Peyer's patch (tissue), 4 donors: ENCODE results near the gene CD6. TPM values are rescaled to one million over a fixed set of nuclear protein-coding genes. Genes with fewer than 3 reads are reported as not detected.

ENCODE experiments used
- DNase-seq, 3 donors: peaks; one replicate each; pipeline ENCODE4 v3.0.0-alpha.2; 2017 to 2019
- H3K27ac ChIP-seq, 4 donors: fragments of 200-600 bp; sonication (generic); one replicate each; pipeline ENCODE4 v1.5.1; 2016 to 2019
- H3K27me3 ChIP-seq, 2 donors: fragments of 200-600 bp; sonication (generic); one replicate each; pipeline ENCODE4 v1.5.1; 2019
- H3K36me3 ChIP-seq, 3 donors: fragments of 200-600 bp; sonication (generic); one replicate each; pipeline ENCODE4 v1.5.1; 2016 to 2019
- H3K4me1 ChIP-seq, 4 donors: fragments of 200-600 bp; sonication (generic); one replicate each; pipeline ENCODE4 v1.5.1; 2016 to 2019
- H3K4me3 ChIP-seq, 4 donors: fragments of 200-600 bp; sonication (generic); 1 replicate in 3 of 4; 2 replicates in 1 of 4; pipeline ENCODE4 v1.5.1; 2016 to 2019; ENCODE audit warnings: mild to moderate bottlenecking in 1 of 4
- H3K9me3 ChIP-seq, 4 donors: fragments of 200-600 bp; sonication (generic); one replicate each; pipeline ENCODE4 v1.5.1; 2016 to 2019; ENCODE audit warnings: mild to moderate bottlenecking in 1 of 4
- CTCF ChIP-seq, 6 experiments: fragments of 450-650 bp in 4 of 6; fragments of 200-600 bp in 2 of 6; sonication (generic) in 1 of 6; IDR thresholded peaks; one replicate each; pipeline ENCODE4 v1.5.1; 2017 to 2019; ENCODE audit warnings: antibody characterized with exemption in 6 of 6, mild to moderate bottlenecking in 3 of 6, moderate library complexity in 1 of 6
- POLR2A ChIP-seq, 2 donors: fragments of 450-650 bp; IDR thresholded peaks; one replicate each; pipeline ENCODE4 v1.5.1; 2017; ENCODE audit warnings: antibody characterized with exemption in 2 of 2, mild to moderate bottlenecking in 2 of 2, moderate library complexity in 2 of 2
- total RNA-seq, 4 donors: library from RNA; depleted of rRNA; stranded (reverse); fragments of >200 nt; gene quantifications; one replicate each; pipeline ENCODE4 v1.1.0, GENCODE V29; 2016

The CD6 gene
- total RNA-seq, 4 donors from 2014 or later = 3.3 to 15.7 (median 4.7) TPM

DNA sequence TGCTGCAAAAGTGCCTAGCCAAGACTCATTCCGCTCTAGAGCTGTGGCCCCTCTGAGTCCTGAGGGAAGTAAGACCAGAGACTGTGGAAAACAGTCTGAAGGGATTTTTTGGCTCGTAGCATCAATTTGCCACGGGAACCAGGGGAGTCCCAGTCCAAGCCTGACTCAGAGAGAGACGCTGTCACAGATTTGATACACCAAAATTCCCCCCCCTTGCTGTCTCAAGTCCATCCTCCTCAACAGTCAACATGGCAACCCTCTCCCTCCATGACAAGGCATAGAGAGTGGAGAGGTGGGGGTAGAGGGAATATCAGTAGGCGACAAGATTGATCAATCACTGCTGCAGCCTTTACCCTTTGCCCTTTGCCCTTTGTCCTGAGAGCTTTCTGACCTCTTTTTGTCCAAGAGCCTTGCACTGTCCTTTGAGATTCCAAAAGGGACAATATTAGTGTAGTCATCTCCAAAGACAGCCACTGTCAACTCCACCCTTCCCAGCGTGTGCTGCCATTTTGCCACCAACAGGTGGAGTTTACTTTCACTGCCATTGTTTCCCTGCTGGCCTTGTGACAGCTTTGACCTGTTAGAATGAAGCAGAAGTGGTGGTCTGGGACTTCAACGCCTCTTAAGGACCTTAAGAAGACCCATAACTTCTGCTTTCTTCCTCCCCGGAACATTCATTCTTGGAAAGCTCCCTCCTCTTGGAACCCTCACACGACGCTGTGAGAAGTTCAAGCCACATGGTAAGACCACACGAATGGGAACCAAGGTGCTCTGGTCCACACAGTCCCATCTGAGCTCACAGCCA lies 26.8 kb upstream of the CD6 start:
- TF ChIP-seq CTCF (IDR thresholded peaks at IDR 0.05) (peak in 4 of 6 experiments; percentile 14 to 21 (median 20)), POLR2A (IDR thresholded peaks at IDR 0.05) (no peak)

DNA sequence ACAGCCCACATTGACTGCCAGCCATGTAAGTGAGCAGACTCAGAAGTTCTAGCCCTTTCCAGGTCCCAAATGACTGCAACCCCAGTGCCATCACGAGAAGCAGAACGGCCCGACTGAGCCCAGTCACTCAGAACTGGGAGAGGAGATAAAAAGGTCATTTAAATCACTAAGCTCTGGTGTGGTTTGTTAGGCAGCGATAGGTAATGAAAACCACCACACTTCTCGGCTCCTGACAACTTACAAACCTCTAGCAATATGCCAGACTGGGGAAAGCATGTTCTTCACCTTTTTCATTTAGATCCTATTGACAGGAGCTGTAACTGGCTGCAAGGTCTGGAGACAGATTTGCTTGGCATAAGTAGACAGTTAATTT lies 26.2 kb upstream of the CD6 start:
- no peak overlapping the region for H3K4me3 ChIP-seq
- H3K9me3 ChIP-seq = no peaks in the 10 kb centered on the region
- DNase-seq = no peak
- H3K27me3 ChIP-seq = no peaks in the 10 kb centered on the region
- H3K27ac ChIP-seq = no peak overlapping the region
- H3K36me3 ChIP-seq = peaks cover 0 to 10% (median 0%) of the 10 kb centered on the region in 3 donors
- peaks cover 0 to 4% (median 1%) of the 10 kb centered on the region in 4 donors for H3K4me1 ChIP-seq
- no peak for TF ChIP-seq POLR2A (IDR thresholded peaks at IDR 0.05)
- TF ChIP-seq CTCF (IDR thresholded peaks at IDR 0.05) = no peak

More for the DNA sequence above, 26.8 kb upstream of the CD6 start:
- Histone ChIP-seq H3K27ac (no peak overlapping the region), H3K4me3 (no peak overlapping the region), H3K27me3 (no peaks in the 10 kb centered on the region), H3K9me3 (no peaks in the 10 kb centered on the region), H3K4me1 (peaks cover 0 to 4% (median 1%) of the 10 kb centered on the region in 4 donors), H3K36me3 (peaks cover 0 to 10% (median 0%) of the 10 kb centered on the region in 3 donors)
- no peak for DNase-seq

- TF ChIP-seq POLR2A (IDR thresholded peaks at IDR 0.05) (no peak), CTCF (IDR thresholded peaks at IDR 0.05) (no peak)
Observed at GRCh38 chr11:60946601-60947264, 24.7 kb upstream of the CD6 start.

DNA sequence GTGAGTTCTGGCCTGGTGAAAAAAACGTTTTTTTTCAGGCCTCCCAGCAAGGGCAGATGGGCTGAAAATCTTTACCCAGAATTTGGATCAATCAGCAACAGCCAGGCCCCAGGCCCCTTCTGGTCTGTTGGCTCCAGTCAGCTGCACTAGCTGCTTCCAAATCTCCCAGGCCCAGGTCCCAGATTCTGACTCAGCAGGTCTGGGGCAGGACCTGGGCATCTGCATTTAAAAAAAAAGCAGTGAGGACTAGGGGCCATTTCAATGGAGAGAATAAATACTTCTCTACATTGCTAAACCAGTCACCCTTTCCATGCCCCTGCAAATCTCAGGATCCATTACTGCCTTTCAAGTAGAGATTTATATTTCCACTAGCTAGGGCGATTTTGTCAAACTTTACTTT lies 23.8 kb upstream of the CD6 start:
- Histone ChIP-seq H3K4me1 (peaks cover 0 to 8% (median under 1%) of the 10 kb centered on the region in 4 donors), H3K36me3 (no peaks in the 10 kb centered on the region), H3K27me3 (no peaks in the 10 kb centered on the region), H3K27ac (no peak overlapping the region), H3K9me3 (no peaks in the 10 kb centered on the region), H3K4me3 (no peak overlapping the region)
- no peak for DNase-seq
- TF ChIP-seq POLR2A (IDR thresholded peaks at IDR 0.05) (no peak), CTCF (IDR thresholded peaks at IDR 0.05) (no peak)

More at GRCh38 chr11:60946601-60947264, 24.7 kb upstream of the CD6 start:
- H3K27me3 ChIP-seq = no peaks in the 10 kb centered on the region
- H3K36me3 ChIP-seq = peaks cover 0 to 8% (median 0%) of the 10 kb centered on the region in 3 donors
- H3K4me1 ChIP-seq = peaks cover 0 to 8% (median 2%) of the 10 kb centered on the region in 4 donors
- H3K9me3 ChIP-seq = no peaks in the 10 kb centered on the region
- no peak for DNase-seq
- no peak overlapping the region for H3K27ac ChIP-seq
- no peak overlapping the region for H3K4me3 ChIP-seq

- Histone ChIP-seq H3K27ac (no peak overlapping the region), H3K9me3 (no peaks in the 10 kb centered on the region), H3K27me3 (no peaks in the 10 kb centered on the region), H3K4me3 (no peak overlapping the region), H3K4me1 (peaks cover 0 to 7% (median 2%) of the 10 kb centered on the region in 4 donors), H3K36me3 (no peaks in the 10 kb centered on the region)
- DNase-seq = no peak
- TF ChIP-seq CTCF (IDR thresholded peaks at IDR 0.05) (no peak), POLR2A (IDR thresholded peaks at IDR 0.05) (no peak)
Observed at GRCh38 chr11:60948250-60948649, 23.2 kb upstream of the CD6 start.
